Measurements from ENCODE around the gene SUDS3. TPM values are rescaled to one million over a fixed set of nuclear protein-coding genes. Genes with fewer than 3 reads are reported as not detected.

The SUDS3 gene
- polyA plus RNA-seq, 1 donor (not counting 4 experiments of a cell fraction or from before 2014, with no cell fraction given): 32.4 TPM

GRCh38 chr12:118391424-118391823 lies 15.1 kb downstream of the SUDS3 start:
- H3K36me3 ChIP-seq (ENCODE audit: control insufficient read depth in 2 of 2, extremely low read depth in 1 of 2, insufficient read depth in 2 of 2, low read length in 2 of 2): peaks cover 22 to 29% of the 10 kb centered on the region in 2 experiments
- no peak for DNase-seq (ENCODE audit: low read depth, low spot score)

GRCh38 chr12:118391836-118392235 lies 15.5 kb downstream of the SUDS3 start:
- H4K20me1 ChIP-seq (ENCODE audit: control insufficient read depth, extremely low read depth, insufficient read depth, low read length): no peaks in the 10 kb centered on the region
- no peaks in the 10 kb centered on the region for H3K79me2 ChIP-seq (ENCODE audit: control insufficient read depth, insufficient read depth, low read length)
- H3K9me1 ChIP-seq (ENCODE audit: control insufficient read depth, extremely low read depth, insufficient read depth, low read length): no peaks in the 10 kb centered on the region
- H3K27ac ChIP-seq (ENCODE audit: control insufficient read depth, insufficient read depth, low read length): no peak overlapping the region
- no peak overlapping the region for H2AFZ ChIP-seq (ENCODE audit: control insufficient read depth, low read length)
- no peak overlapping the region for H3K9ac ChIP-seq (ENCODE audit: control insufficient read depth, extremely low read depth, insufficient read depth, low read length)
- no peak overlapping the region for H3K4me2 ChIP-seq (ENCODE audit: control insufficient read depth, extremely low read depth, insufficient read depth, low read depth, low read length)
- DNase-seq (ENCODE audit: low read depth, low spot score) (no peak), FAIRE-seq (no peak)
- dilution Hi-C loops (cut with MboI; ENCODE audit: extremely low pct_ligation_motif_present, low sequenced_read_pairs): no loop called here
- H3K4me1 ChIP-seq (ENCODE audit: control insufficient read depth, extremely low read depth, insufficient read depth, low read length): no peaks in the 10 kb centered on the region
- TF ChIP-seq, protein P1, sequence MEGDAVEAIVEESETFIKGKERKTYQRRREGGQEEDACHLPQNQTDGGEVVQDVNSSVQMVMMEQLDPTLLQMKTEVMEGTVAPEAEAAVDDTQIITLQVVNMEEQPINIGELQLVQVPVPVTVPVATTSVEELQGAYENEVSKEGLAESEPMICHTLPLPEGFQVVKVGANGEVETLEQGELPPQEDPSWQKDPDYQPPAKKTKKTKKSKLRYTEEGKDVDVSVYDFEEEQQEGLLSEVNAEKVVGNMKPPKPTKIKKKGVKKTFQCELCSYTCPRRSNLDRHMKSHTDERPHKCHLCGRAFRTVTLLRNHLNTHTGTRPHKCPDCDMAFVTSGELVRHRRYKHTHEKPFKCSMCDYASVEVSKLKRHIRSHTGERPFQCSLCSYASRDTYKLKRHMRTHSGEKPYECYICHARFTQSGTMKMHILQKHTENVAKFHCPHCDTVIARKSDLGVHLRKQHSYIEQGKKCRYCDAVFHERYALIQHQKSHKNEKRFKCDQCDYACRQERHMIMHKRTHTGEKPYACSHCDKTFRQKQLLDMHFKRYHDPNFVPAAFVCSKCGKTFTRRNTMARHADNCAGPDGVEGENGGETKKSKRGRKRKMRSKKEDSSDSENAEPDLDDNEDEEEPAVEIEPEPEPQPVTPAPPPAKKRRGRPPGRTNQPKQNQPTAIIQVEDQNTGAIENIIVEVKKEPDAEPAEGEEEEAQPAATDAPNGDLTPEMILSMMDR (optimal IDR thresholded peaks at IDR 0.05 in 1 of 3, IDR thresholded peaks at IDR 0.05 in 1 of 3, conservative IDR thresholded peaks at IDR 0.05 in 1 of 3; ENCODE audit: extremely low read depth in 1 of 3, insufficient read depth in 2 of 3, low read length in 3 of 3): no peak
- TF ChIP-seq EZH2 (IDR thresholded peaks at IDR 0.05; ENCODE audit: low read length): no peak
- no peaks in the 10 kb centered on the region for H3K27me3 ChIP-seq (ENCODE audit: control insufficient read depth, extremely low read depth, insufficient read depth, low read length)
- peaks cover 18 to 33% of the 10 kb centered on the region in 2 experiments for H3K36me3 ChIP-seq (ENCODE audit: control insufficient read depth in 2 of 2, extremely low read depth in 1 of 2, insufficient read depth in 2 of 2, low read length in 2 of 2)
- H3K4me3 ChIP-seq (ENCODE audit: control insufficient read depth in 2 of 3, extremely low read depth in 1 of 3, insufficient read depth in 2 of 3, low read depth in 1 of 3, low read length in 3 of 3): no peak overlapping the region
- no peaks in the 10 kb centered on the region for H3K9me3 ChIP-seq (ENCODE audit: control insufficient read depth, low read depth, low read length)

More at GRCh38 chr12:118391424-118391823, 15.1 kb downstream of the SUDS3 start:
- Histone ChIP-seq H3K9me3 (ENCODE audit: control insufficient read depth, low read depth, low read length) (no peaks in the 10 kb centered on the region), H4K20me1 (ENCODE audit: control insufficient read depth, extremely low read depth, insufficient read depth, low read length) (no peaks in the 10 kb centered on the region), H3K4me2 (ENCODE audit: control insufficient read depth, extremely low read depth, insufficient read depth, low read depth, low read length) (no peak overlapping the region), H3K27ac (ENCODE audit: control insufficient read depth, insufficient read depth, low read length) (no peak overlapping the region), H3K79me2 (ENCODE audit: control insufficient read depth, insufficient read depth, low read length) (no peaks in the 10 kb centered on the region), H3K4me3 (ENCODE audit: control insufficient read depth in 2 of 3, extremely low read depth in 1 of 3, insufficient read depth in 2 of 3, low read depth in 1 of 3, low read length in 3 of 3) (no peak overlapping the region), H3K9me1 (ENCODE audit: control insufficient read depth, extremely low read depth, insufficient read depth, low read length) (no peaks in the 10 kb centered on the region), H2AFZ (ENCODE audit: control insufficient read depth, low read length) (no peak overlapping the region), H3K4me1 (ENCODE audit: control insufficient read depth, extremely low read depth, insufficient read depth, low read length) (no peaks in the 10 kb centered on the region), H3K9ac (ENCODE audit: control insufficient read depth, extremely low read depth, insufficient read depth, low read length) (no peak overlapping the region), H3K27me3 (ENCODE audit: control insufficient read depth, extremely low read depth, insufficient read depth, low read length) (no peaks in the 10 kb centered on the region)
- dilution Hi-C loops (cut with MboI; ENCODE audit: extremely low pct_ligation_motif_present, low sequenced_read_pairs): no loop called here
- no peak for TF ChIP-seq EZH2 (IDR thresholded peaks at IDR 0.05; ENCODE audit: low read length)
- TF ChIP-seq, protein P1 (optimal IDR thresholded peaks at IDR 0.05 in 1 of 3, IDR thresholded peaks at IDR 0.05 in 1 of 3, conservative IDR thresholded peaks at IDR 0.05 in 1 of 3; ENCODE audit: extremely low read depth in 1 of 3, insufficient read depth in 2 of 3, low read length in 3 of 3): no peak
- FAIRE-seq: no peak

Measured in keratinocyte (primary cell).